HepG2 (cell line): Measurements from ENCODE around the gene FGFR4. TPM values are rescaled to one million over a fixed set of nuclear protein-coding genes. Genes with fewer than 3 reads are reported as not detected.

Experiments used
- CBX1 ChIP-seq: IDR thresholded peaks from one replicate; pipeline ENCODE4 v1.6.1; 2016; ENCODE audit warnings: antibody characterized with exemption, low read depth
- CBX5 ChIP-seq: sonication (generic); formaldehyde crosslinking; IDR thresholded peaks from 2 replicates; pipeline ENCODE4 v1.4.0; 2020; ENCODE audit warnings: missing genetic modification reagents, borderline replicate concordance
- HIC2 ChIP-seq: sonication (generic); formaldehyde crosslinking; IDR thresholded peaks from 2 replicates; pipeline ENCODE4 v1.9.0; 2022; ENCODE audit warnings: low read depth, missing genetic modification reagents
- HMGA1 ChIP-seq: sonication (generic); formaldehyde crosslinking; conservative IDR thresholded peaks from 2 replicates; pipeline ENCODE4 v1.4.0; 2020; ENCODE audit warnings: missing genetic modification reagents
- HNF4G ChIP-seq, 2 experiments: sonication (generic) in 1 of 2; formaldehyde crosslinking in 1 of 2; IDR thresholded peaks; 2 replicates each; pipeline versions ENCODE4 v1.4.0 to v1.6.1; 2011 to 2020; ENCODE audit warnings: borderline replicate concordance in 2 of 2, low read depth in 2 of 2, mild to moderate bottlenecking in 2 of 2, low read length in 1 of 2, missing genetic modification reagents in 1 of 2, moderate library complexity in 1 of 2
- HNRNPLL ChIP-seq: fragments of 200-400 bp; formaldehyde crosslinking; IDR thresholded peaks from 2 replicates; pipeline ENCODE4 v1.6.1; 2017; ENCODE audit warnings: mild to moderate bottlenecking, low read depth, low read length; ENCODE audit not compliant: poor library complexity, severe bottlenecking
- MAF1 ChIP-seq: sonication (generic); formaldehyde crosslinking; IDR thresholded peaks from 2 replicates; pipeline ENCODE4 v1.5.0; 2020; ENCODE audit warnings: missing genetic modification reagents, borderline replicate concordance
- RXRB ChIP-seq: IDR thresholded peaks from 2 replicates; pipeline ENCODE4 v1.6.1; 2016; ENCODE audit warnings: borderline replicate concordance, missing genetic modification reagents, missing compliant biosample characterization
- YEATS2 ChIP-seq: sonication (generic); formaldehyde crosslinking; IDR thresholded peaks from 2 replicates; pipeline ENCODE4 v1.4.0; 2020; ENCODE audit warnings: missing genetic modification reagents, borderline replicate concordance
- ZNF124 ChIP-seq: sonication (generic); formaldehyde crosslinking; IDR thresholded peaks from 2 replicates; pipeline ENCODE4 v1.4.0; 2020; ENCODE audit warnings: missing genetic modification reagents
- ZNF512B ChIP-seq: sonication (generic); formaldehyde crosslinking; IDR thresholded peaks from 2 replicates; pipeline ENCODE4 v1.5.1; 2020; ENCODE audit warnings: missing genetic modification reagents, mild to moderate bottlenecking, borderline replicate concordance
- ZNF761 ChIP-seq: sonication (generic); formaldehyde crosslinking; conservative IDR thresholded peaks from 2 replicates; pipeline ENCODE4 v1.4.0; 2020; ENCODE audit warnings: mild to moderate bottlenecking, missing genetic modification reagents
- polyA plus RNA-seq, 8 experiments: library from polyadenylated mRNA; depleted of rRNA in 3 of 8; stranded (reverse) in 7 of 8; unstranded in 1 of 8; fragments of >200 nt; fragmentation: Illumina TruSeq in 4 of 8; extraction: Trizol in 4 of 8; gene quantifications; 2 replicates each; pipeline versions ENCODE4 v1.2.1 to v1.2.3, GENCODE V29; 2011 to 2016; ENCODE audit warnings: low read depth in 4 of 8, missing spikeins in 1 of 8, mixed read lengths in 1 of 8; ENCODE audit not compliant: insufficient read depth in 1 of 8
- total RNA-seq, 5 experiments: library from RNA; depleted of rRNA; stranded (reverse); fragments of >200 nt; fragmentation: Illumina TruSeq; extraction: Trizol; gene quantifications; 2 replicates each; pipeline ENCODE4 v1.2.3, GENCODE V29; 2016; ENCODE audit warnings: low read depth in 1 of 5
- TF ChIP-seq, protein P1 (sequence below): sonication (generic); formaldehyde crosslinking; conservative IDR thresholded peaks from 2 replicates; pipeline ENCODE4 v1.8.0; 2022; ENCODE audit warnings: mild to moderate bottlenecking, moderate library complexity, missing genetic modification reagents
- TF ChIP-seq, protein P2 (sequence below), 2 experiments: sonication (generic) in 1 of 2; formaldehyde crosslinking in 1 of 2; IDR thresholded peaks; 2 replicates each; pipeline versions ENCODE4 v1.4.0 to v1.6.1; 2016 to 2020; ENCODE audit warnings: borderline replicate concordance in 1 of 2, low read depth in 1 of 2, mild to moderate bottlenecking in 1 of 2, missing genetic modification reagents in 1 of 2

The FGFR4 gene
- total and polyA plus RNA-seq, 2 of the 13 experiments (the other 11 are each of a cell fraction or from before 2014, with no cell fraction given) = 129 to 219 TPM

GRCh38 chr5:177105691-177106476 is 19.2 kb downstream of the FGFR4 start (continued):
- no peak for TF ChIP-seq ZNF512B (CRISPR knock-in tag)
- peak; percentile 94 for TF ChIP-seq HIC2
- TF ChIP-seq YEATS2 = no peak
- TF ChIP-seq, protein P1, sequence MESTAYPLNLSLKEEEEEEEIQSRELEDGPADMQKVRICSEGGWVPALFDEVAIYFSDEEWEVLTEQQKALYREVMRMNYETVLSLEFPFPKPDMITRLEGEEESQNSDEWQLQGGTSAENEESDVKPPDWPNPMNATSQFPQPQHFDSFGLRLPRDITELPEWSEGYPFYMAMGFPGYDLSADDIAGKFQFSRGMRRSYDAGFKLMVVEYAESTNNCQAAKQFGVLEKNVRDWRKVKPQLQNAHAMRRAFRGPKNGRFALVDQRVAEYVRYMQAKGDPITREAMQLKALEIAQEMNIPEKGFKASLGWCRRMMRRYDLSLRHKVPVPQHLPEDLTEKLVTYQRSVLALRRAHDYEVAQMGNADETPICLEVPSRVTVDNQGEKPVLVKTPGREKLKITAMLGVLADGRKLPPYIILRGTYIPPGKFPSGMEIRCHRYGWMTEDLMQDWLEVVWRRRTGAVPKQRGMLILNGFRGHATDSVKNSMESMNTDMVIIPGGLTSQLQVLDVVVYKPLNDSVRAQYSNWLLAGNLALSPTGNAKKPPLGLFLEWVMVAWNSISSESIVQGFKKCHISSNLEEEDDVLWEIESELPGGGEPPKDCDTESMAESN (CRISPR knock-in tag) = 0 out of 2 replicates have a peak, but pooled peaks have one; percentile 7
- no peak for TF ChIP-seq HMGA1 (CRISPR knock-in tag)
- TF ChIP-seq ZNF761 (CRISPR knock-in tag) = 0 out of 2 replicates have a peak, but pooled peaks have one; percentile 37
- peak; percentile 39 for TF ChIP-seq HNRNPLL
- TF ChIP-seq RXRB (CRISPR knock-in tag) = no peak
- TF ChIP-seq CBX5 (CRISPR knock-in tag) = 0 out of 2 replicates have a peak, but pooled peaks have one; percentile 18
- TF ChIP-seq HNF4G (IDR thresholded peaks at IDR 0.05; ENCODE audit: borderline replicate concordance, low read depth, low read length) = peak; percentile 36; the same call in 1 of the 2 replicates
- no peak; the same call in 1 of the 2 replicates for TF ChIP-seq HNF4G (CRISPR knock-in tag; IDR thresholded peaks at IDR 0.05; ENCODE audit: borderline replicate concordance, low read depth)
- TF ChIP-seq, protein P2, sequence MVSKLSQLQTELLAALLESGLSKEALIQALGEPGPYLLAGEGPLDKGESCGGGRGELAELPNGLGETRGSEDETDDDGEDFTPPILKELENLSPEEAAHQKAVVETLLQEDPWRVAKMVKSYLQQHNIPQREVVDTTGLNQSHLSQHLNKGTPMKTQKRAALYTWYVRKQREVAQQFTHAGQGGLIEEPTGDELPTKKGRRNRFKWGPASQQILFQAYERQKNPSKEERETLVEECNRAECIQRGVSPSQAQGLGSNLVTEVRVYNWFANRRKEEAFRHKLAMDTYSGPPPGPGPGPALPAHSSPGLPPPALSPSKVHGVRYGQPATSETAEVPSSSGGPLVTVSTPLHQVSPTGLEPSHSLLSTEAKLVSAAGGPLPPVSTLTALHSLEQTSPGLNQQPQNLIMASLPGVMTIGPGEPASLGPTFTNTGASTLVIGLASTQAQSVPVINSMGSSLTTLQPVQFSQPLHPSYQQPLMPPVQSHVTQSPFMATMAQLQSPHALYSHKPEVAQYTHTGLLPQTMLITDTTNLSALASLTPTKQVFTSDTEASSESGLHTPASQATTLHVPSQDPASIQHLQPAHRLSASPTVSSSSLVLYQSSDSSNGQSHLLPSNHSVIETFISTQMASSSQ (IDR thresholded peaks at IDR 0.05; ENCODE audit: low read depth) = no peak
- TF ChIP-seq, protein P2 (CRISPR knock-in tag; IDR thresholded peaks at IDR 0.05; ENCODE audit: borderline replicate concordance) = no peak
- TF ChIP-seq MAF1 (CRISPR knock-in tag) = 0 out of 2 replicates have a peak, but pooled peaks have one; percentile 21
- peak; percentile 66; the same call in 1 of the 2 replicates for TF ChIP-seq ZNF124 (CRISPR knock-in tag)
- TF ChIP-seq CBX1 = no peak
